Effector memory CD8-positive, alpha-beta T cell (primary cell): ENCODE measurements around the gene ANO8.

Experiments
- ATAC-seq: fragments of 150-1000 bp; cut with Tn5 transposase; replicated peaks from 2 replicates; pipeline ENCODE4 v1.10.0; 2021; ENCODE audit warnings: mild to moderate bottlenecking, moderate library complexity
- DNase-seq, 3 experiments: peaks; one replicate each; pipeline ENCODE4 v3.0.0; 2021
- H3K27ac Mint-ChIP-seq, 2 donors: one replicate each; pipeline ENCODE4 v1.8.0; 2022; ENCODE audit warnings: mild to moderate bottlenecking in 2 of 2, mixed read lengths in 2 of 2, moderate library complexity in 2 of 2
- H3K27me3 Mint-ChIP-seq, 2 donors: one replicate each; pipeline ENCODE4 v1.8.0; 2022; ENCODE audit warnings: mixed read lengths in 2 of 2
- H3K36me3 Mint-ChIP-seq: one replicate; pipeline ENCODE4 v1.8.0; 2022; ENCODE audit warnings: mild to moderate bottlenecking, moderate library complexity, mixed read lengths; ENCODE audit not compliant: insufficient read depth
- H3K4me1 Mint-ChIP-seq, 2 donors: one replicate each; pipeline ENCODE4 v1.8.0; 2022; ENCODE audit warnings: low read depth in 2 of 2, mixed read lengths in 2 of 2
- H3K4me3 Mint-ChIP-seq, 2 donors: one replicate each; pipeline ENCODE4 v1.8.0; 2022; ENCODE audit warnings: mild to moderate bottlenecking in 2 of 2, mixed read lengths in 2 of 2, moderate library complexity in 2 of 2
- H3K9me3 Mint-ChIP-seq, 2 donors: one replicate each; pipeline ENCODE4 v1.8.0; 2022; ENCODE audit warnings: mixed read lengths in 2 of 2

The ANO8 gene

GRCh38 chr19:17321655-17322489, 12.8 kb downstream of the ANO8 start:
- Mint-ChIP-seq H3K36me3 (peaks cover 36% of the 10 kb centered on the region), H3K4me1 (peaks cover 0 to 3% of the 10 kb centered on the region in 2 donors), H3K27me3 (no peaks in the 10 kb centered on the region), H3K4me3 (no peak overlapping the region), H3K9me3 (no peaks in the 10 kb centered on the region), H3K27ac (no peak overlapping the region)
- ATAC-seq (no peak), DNase-seq (no peak)

DNA sequence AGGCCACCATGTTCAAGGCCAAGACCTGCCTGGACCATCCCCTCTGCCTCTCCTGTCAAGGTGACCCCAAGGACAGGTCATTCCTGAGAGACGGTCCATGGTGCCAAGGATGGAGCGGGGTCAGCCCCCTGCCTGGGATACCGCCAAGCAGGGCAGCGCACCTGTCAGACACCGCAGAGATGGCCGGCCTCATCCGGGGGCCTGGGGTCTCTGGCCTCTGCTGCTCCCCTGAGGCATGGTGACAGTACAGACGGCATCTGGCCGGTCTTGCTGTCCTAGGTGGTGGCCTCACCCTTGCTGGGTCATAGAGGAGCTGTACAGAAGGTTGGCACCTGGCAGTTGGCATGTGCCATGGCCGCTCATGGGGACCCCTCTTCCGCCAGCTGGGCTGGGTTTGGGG, 14.2 kb downstream of the ANO8 start:
- Mint-ChIP-seq H3K9me3 (no peaks in the 10 kb centered on the region), H3K4me3 (no peak overlapping the region), H3K4me1 (peaks cover 0 to 6% of the 10 kb centered on the region in 2 donors), H3K27me3 (no peaks in the 10 kb centered on the region), H3K36me3 (peaks cover 47% of the 10 kb centered on the region), H3K27ac (no peak overlapping the region)
- DNase-seq: no peak
- ATAC-seq: no peak

GRCh38 chr19:17319473-17320238, 15.0 kb downstream of the ANO8 start:
- H3K4me1 Mint-ChIP-seq: peaks cover 0 to 6% of the 10 kb centered on the region in 2 donors
- peaks cover 47% of the 10 kb centered on the region for H3K36me3 Mint-ChIP-seq
- ATAC-seq (no peak), DNase-seq (no peak)
- no peaks in the 10 kb centered on the region for H3K9me3 Mint-ChIP-seq
- no peak overlapping the region for H3K4me3 Mint-ChIP-seq
- no peaks in the 10 kb centered on the region for H3K27me3 Mint-ChIP-seq
- H3K27ac Mint-ChIP-seq: no peak overlapping the region

DNA sequence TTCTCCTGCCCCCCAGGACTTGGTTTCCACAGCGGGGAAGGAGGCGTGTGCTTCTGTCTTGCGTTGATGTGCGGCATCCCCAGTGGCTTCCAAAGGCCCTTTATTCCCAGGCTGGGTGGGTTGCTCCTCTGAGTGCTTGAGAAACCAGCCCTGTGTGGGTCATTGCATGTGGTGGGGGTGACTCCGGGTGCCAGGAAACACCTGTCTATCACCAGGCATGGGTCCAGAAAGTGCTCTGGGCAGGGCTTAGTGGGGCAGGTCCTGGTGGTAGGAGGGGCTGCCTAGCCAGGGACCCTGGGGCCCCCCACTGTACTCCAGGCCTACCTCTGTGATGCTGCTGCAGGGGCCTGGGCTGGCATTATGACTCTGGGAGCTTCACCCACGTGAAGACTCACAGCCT, 15.7 kb downstream of the ANO8 start:
- no peak for DNase-seq
- no peak overlapping the region for H3K27ac Mint-ChIP-seq
- no peaks in the 10 kb centered on the region for H3K27me3 Mint-ChIP-seq
- no peak for ATAC-seq
- H3K36me3 Mint-ChIP-seq: peaks cover 52% of the 10 kb centered on the region
- no peak overlapping the region for H3K4me3 Mint-ChIP-seq
- H3K9me3 Mint-ChIP-seq: no peaks in the 10 kb centered on the region
- peaks cover 0 to 6% of the 10 kb centered on the region in 2 donors for H3K4me1 Mint-ChIP-seq

GRCh38 chr19:17314007-17314593, 20.6 kb downstream of the ANO8 start:
- no peaks in the 10 kb centered on the region for H3K27me3 Mint-ChIP-seq
- ATAC-seq: no peak
- H3K4me3 Mint-ChIP-seq: no peak overlapping the region
- H3K27ac Mint-ChIP-seq: no peak overlapping the region
- H3K36me3 Mint-ChIP-seq: peaks cover 48% of the 10 kb centered on the region
- H3K9me3 Mint-ChIP-seq: no peaks in the 10 kb centered on the region
- DNase-seq: no peak
- peaks cover 23 to 24% of the 10 kb centered on the region in 2 donors for H3K4me1 Mint-ChIP-seq

DNA sequence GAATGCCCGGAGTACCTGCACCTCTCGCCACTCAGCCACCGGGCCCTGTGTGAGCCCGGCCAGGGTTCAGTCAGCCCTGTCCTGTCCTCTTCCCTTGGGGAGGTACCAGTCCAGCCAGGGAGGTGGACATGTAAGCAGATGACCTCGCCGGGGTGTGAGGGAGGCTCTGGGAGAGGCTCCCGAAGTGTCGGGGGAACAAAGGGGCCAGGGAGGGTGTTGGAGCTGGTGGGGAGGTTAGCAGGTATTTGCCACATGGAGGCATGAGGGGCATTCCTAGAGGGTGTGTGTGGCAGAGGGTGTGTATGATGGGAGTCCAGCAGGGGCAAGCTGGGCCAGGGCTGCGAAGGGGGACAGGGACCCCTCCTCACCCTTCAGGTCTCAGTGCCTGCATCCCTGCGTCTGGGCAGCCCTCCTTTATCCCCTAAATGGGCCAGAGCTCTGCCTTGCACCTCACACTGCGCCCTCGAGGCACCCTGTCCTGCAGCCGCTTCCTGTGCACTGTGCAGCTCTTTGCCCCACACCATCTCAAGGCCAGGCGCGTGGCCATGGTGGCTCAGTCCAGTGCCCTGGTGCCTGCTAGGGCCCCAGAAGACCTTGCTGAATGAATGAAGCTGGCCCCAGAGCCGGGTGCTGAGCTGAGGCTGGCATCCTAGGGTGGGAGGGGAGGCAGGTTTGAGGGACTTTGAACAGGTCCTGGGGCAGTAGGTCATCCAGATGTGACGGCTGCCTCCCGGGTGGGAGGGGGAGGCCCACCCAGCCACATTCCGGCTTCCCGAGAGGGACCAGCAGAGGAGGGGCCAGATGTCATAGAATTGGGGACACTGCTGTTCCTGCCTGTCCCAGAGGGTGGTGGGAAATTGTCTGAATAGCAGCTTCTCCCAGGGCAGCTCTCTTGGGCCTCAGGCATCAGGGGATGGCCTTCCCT, 22.2 kb downstream of the ANO8 start:
- H3K9me3 Mint-ChIP-seq: no peaks in the 10 kb centered on the region
- no peak overlapping the region for H3K4me3 Mint-ChIP-seq
- H3K27ac Mint-ChIP-seq: peak overlapping the region in 1 of 2 donors; percentile 53
- no peaks in the 10 kb centered on the region for H3K27me3 Mint-ChIP-seq
- H3K4me1 Mint-ChIP-seq: peaks cover 31 to 32% of the 10 kb centered on the region in 2 donors
- peaks cover 46% of the 10 kb centered on the region for H3K36me3 Mint-ChIP-seq
- DNase-seq: no peak
- no peak for ATAC-seq

- ATAC-seq (no peak), DNase-seq (no peak)
- H3K9me3 Mint-ChIP-seq: no peaks in the 10 kb centered on the region
- peaks cover 41% of the 10 kb centered on the region for H3K36me3 Mint-ChIP-seq
- peak overlapping the region; percentile 56 to 91 for H3K4me3 Mint-ChIP-seq
- H3K27me3 Mint-ChIP-seq: no peaks in the 10 kb centered on the region
- H3K4me1 Mint-ChIP-seq: peaks cover 31% of the 10 kb centered on the region in 2 donors
- H3K27ac Mint-ChIP-seq: peak overlapping the region; percentile 35 to 53
These were observed 23.0 kb downstream of the ANO8 start for GRCh38 chr19:17311455-17312188.

DNA sequence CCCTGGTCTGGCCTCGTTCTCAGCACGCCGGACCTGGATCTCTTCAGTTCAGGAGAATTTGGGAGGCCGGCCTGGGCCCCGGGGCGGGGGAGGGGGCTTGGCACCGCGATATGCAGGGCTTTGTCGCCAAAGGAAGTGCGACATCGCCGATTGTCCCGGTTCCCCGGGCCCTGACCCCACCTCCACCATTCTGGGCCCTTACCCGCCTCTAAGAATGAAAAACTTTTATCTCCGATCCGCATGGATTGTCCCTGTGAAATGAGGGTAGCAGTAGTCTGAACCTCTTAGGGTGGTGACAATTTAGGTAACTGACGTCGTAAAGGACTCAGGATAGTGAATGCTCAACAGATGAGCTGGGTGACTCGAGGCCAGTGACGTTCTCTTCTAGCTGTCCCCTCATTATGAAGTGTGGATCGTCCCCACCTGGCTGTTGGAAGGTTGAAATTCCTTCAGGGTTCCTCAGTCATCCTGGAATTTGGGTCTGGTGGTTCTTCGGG, 24.6 kb downstream of the ANO8 start:
- Mint-ChIP-seq H3K27me3 (no peaks in the 10 kb centered on the region), H3K4me1 (peaks cover 33 to 34% of the 10 kb centered on the region in 2 donors)

GRCh38 chr19:17309198-17309964, 25.3 kb downstream of the ANO8 start, which contains the start of gene DDA1:
TSS of gene DDA1 (plus strand) at chr19:17309563. CDS start at chr19:17309655, 92 bp downstream.
- DNase-seq: peak; percentile 96 to 99 (median 97)
- H3K4me1 Mint-ChIP-seq: peaks cover 37 to 40% of the 10 kb centered on the region in 2 donors
- H3K9me3 Mint-ChIP-seq: no peaks in the 10 kb centered on the region
- H3K36me3 Mint-ChIP-seq: peaks cover 39% of the 10 kb centered on the region
- ATAC-seq: peak; percentile 80
- H3K27me3 Mint-ChIP-seq: no peaks in the 10 kb centered on the region
- H3K4me3 Mint-ChIP-seq: peak within 1 kb of the TSS; percentile 91 to 95
- peak within 1 kb of the TSS; percentile 93 to 95 for H3K27ac Mint-ChIP-seq

More for the DNA sequence above, 24.6 kb downstream of the ANO8 start:
- no peak for ATAC-seq
- peak overlapping the region; percentile 91 to 95 for H3K4me3 Mint-ChIP-seq
- peak overlapping the region; percentile 93 to 95 for H3K27ac Mint-ChIP-seq
- peaks cover 40% of the 10 kb centered on the region for H3K36me3 Mint-ChIP-seq
- DNase-seq: no peak
- H3K9me3 Mint-ChIP-seq: no peaks in the 10 kb centered on the region

DNA sequence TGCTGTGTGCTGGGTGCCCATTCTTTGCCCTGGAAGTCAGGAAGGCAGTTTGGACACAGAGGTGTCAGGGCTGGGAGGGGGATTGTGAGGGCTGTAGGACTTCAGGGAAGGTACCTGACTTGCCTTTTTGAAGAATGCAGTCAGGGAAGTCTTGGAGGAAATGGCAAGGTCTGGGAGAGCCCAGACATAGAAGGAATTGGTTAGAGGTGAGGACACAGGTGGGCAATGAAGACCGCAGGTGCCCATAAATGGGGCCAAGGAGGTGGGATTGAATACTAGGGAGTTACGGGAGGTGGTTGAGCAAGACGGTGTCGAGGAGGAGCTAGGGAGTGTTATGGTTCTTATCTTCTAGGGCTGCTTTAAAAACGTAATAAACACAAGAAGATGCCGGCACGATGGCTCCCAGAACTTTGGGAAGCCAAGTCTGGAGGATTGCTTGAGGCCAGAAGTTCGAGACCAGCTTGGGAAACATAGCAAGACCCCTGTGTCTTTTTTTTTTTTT, 26.7 kb downstream of the ANO8 start:
- no peak for DNase-seq
- Mint-ChIP-seq H3K4me1 (peaks cover 43 to 46% of the 10 kb centered on the region in 2 donors), H3K36me3 (peaks cover 27% of the 10 kb centered on the region)

DNA sequence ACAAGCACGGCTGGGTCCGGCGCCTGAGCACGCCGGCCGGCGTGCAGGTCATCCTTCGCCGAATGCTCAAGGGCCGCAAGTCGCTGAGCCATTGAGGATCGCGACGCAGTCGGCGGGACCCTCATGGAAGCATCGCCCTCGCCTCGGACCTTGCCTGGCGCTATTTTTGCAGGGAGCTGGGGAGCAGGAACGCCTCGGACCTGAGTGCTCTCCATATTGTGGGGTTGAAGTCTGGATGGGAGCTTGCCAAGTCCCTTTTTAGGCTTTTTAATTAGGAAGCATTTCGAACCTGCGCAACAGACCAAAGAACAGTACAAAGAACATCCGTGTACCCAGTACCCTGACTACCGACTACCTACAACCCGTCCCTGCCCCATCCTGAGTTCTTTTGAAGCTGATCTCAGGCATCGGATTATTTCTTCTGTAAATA, 28.4 kb downstream of the ANO8 start:
- ATAC-seq: no peak
- Mint-ChIP-seq H3K4me3 (peak overlapping the region; percentile 84 to 86), H3K27ac (peak overlapping the region in 1 of 2 donors; percentile 70), H3K9me3 (no peaks in the 10 kb centered on the region), H3K27me3 (no peaks in the 10 kb centered on the region), H3K36me3 (peaks cover 25% of the 10 kb centered on the region), H3K4me1 (peaks cover 40 to 44% of the 10 kb centered on the region in 2 donors)
- DNase-seq: no peak

More for the DNA sequence above, 26.7 kb downstream of the ANO8 start:
- Mint-ChIP-seq H3K27ac (peak overlapping the region in 1 of 2 donors; percentile 56), H3K9me3 (no peaks in the 10 kb centered on the region), H3K4me3 (peak overlapping the region; percentile 65 to 86), H3K27me3 (no peaks in the 10 kb centered on the region)
- no peak for ATAC-seq
